Measurements from ENCODE around the gene GOPC. TPM values are rescaled to one million over a fixed set of nuclear protein-coding genes. Genes with fewer than 3 reads are reported as not detected.

Gene GOPC
- total and polyA plus RNA-seq, 2 of the 13 experiments (the other 11 are each of a cell fraction or from before 2014, with no cell fraction given), result 20.9 to 41.5 TPM

- TF ChIP-seq MLXIP (CRISPR knock-in tag; IDR thresholded peaks at IDR 0.05; ENCODE audit: borderline replicate concordance) (no peak), CEBPG (CRISPR knock-in tag; IDR thresholded peaks at IDR 0.05) (peak; percentile 36; the same call in 1 of the 2 replicates), REPIN1 (CRISPR knock-in tag; IDR thresholded peaks at IDR 0.05; ENCODE audit: borderline replicate concordance, low read depth) (no peak), ZKSCAN8 (CRISPR knock-in tag; IDR thresholded peaks at IDR 0.05; ENCODE audit: borderline replicate concordance) (no peak), BCL6 (CRISPR knock-in tag; IDR thresholded peaks at IDR 0.05) (peak; percentile 52; the same call in 1 of the 2 replicates), SOX5 (CRISPR knock-in tag; IDR thresholded peaks at IDR 0.05; ENCODE audit: borderline replicate concordance) (peak; percentile 66; the same call in 1 of the 2 replicates), PRDM4 (CRISPR knock-in tag; IDR thresholded peaks at IDR 0.05; ENCODE audit: borderline replicate concordance) (no peak), HIC2 (CRISPR knock-in tag; IDR thresholded peaks at IDR 0.05; ENCODE audit: low read depth) (peak; percentile 57; the same call in 1 of the 2 replicates), SP2 (CRISPR knock-in tag; IDR thresholded peaks at IDR 0.05) (no peak), JUN (CRISPR knock-in tag; IDR thresholded peaks at IDR 0.05) (0 out of 2 replicates have a peak, but pooled peaks have one; percentile 47), HDAC2 (CRISPR knock-in tag; IDR thresholded peaks at IDR 0.05) (peak; percentile 46; the same call in 1 of the 2 replicates), ZGPAT (CRISPR knock-in tag; IDR thresholded peaks at IDR 0.05) (0 out of 2 replicates have a peak, but pooled peaks have one; percentile 54), ARID5B (CRISPR knock-in tag; IDR thresholded peaks at IDR 0.05) (peak; percentile 94), EEA1 (CRISPR knock-in tag; IDR thresholded peaks at IDR 0.05; ENCODE audit: borderline replicate concordance) (no peak)
Measured at GRCh38 chr6:117545161-117545595, 57.1 kb downstream of the GOPC start (continued).
